Progenitor cell of endocrine pancreas (in vitro differentiated cells): ENCODE measurements around the gene PKN3. TPM values are rescaled to one million over a fixed set of nuclear protein-coding genes. Genes with fewer than 3 reads are reported as not detected.

Experiments used
- DNase-seq: peaks from one replicate; pipeline ENCODE4 v3.0.0; 2021; ENCODE audit warnings: low spot score; ENCODE audit not compliant: unreplicated experiment
- H3K27ac Mint-ChIP-seq: 2 replicates; pipeline ENCODE4 v1.8.0; 2021; ENCODE audit warnings: mild to moderate bottlenecking, moderate library complexity, mixed read lengths
- H3K27me3 Mint-ChIP-seq: 2 replicates; pipeline ENCODE4 v1.8.0; 2021; ENCODE audit warnings: mixed read lengths
- H3K36me3 Mint-ChIP-seq: 2 replicates; pipeline ENCODE4 v1.8.0; 2022; ENCODE audit warnings: mixed read lengths; ENCODE audit not compliant: insufficient read depth
- H3K4me1 Mint-ChIP-seq: 2 replicates; pipeline ENCODE4 v1.8.0; 2021; ENCODE audit warnings: low read depth, mixed read lengths
- H3K4me3 Mint-ChIP-seq: 2 replicates; pipeline ENCODE4 v1.8.0; 2021; ENCODE audit warnings: low read depth, mild to moderate bottlenecking, moderate library complexity, mixed read lengths
- H3K9me3 Mint-ChIP-seq: 2 replicates; pipeline ENCODE4 v1.8.0; 2021; ENCODE audit warnings: low read depth, mixed read lengths
- CTCF ChIP-seq: fragments of 200-600 bp; sonication (generic); IDR thresholded peaks from one replicate; pipeline ENCODE4 v1.5.0; 2021; ENCODE audit warnings: antibody characterized with exemption, mild to moderate bottlenecking; ENCODE audit not compliant: unreplicated experiment
- total RNA-seq: library from RNA; stranded (reverse); gene quantifications from 2 replicates; pipeline ENCODE4 v1.2.1, GENCODE V29; 2021

The PKN3 gene
- total RNA-seq, 1 donor from 2014 or later: 20.2 TPM

GRCh38 chr9:128768606-128769005, 66.3 kb downstream of the PKN3 start:
- Mint-ChIP-seq H3K4me3 (no peak overlapping the region), H3K36me3 (peaks cover 2% of the 10 kb centered on the region), H3K27ac (no peak overlapping the region)

More at GRCh38 chr9:128768606-128769005, 66.3 kb downstream of the PKN3 start:
- TF ChIP-seq CTCF: no peak
- Mint-ChIP-seq H3K4me1 (peaks cover 27% of the 10 kb centered on the region), H3K9me3 (no peaks in the 10 kb centered on the region), H3K27me3 (no peaks in the 10 kb centered on the region)
- no peak for DNase-seq

Other genes starting within 250 kb of the PKN3 start
- 38.6 and 45.0 TPM in 2 replicates for gene ODF2, start 246.5 kb upstream of the PKN3 start, total RNA-seq
- gene GLE1, start 197.8 kb upstream of the PKN3 start, total RNA-seq: 19.0 and 19.6 TPM in 2 replicates
- 448 and 450 TPM in 2 replicates for gene SPTAN1, start 149.9 kb upstream of the PKN3 start, total RNA-seq
- 83.4 and 85.4 TPM in 2 replicates for gene DYNC2I2, start 45.7 kb upstream of the PKN3 start, total RNA-seq
- 563 and 571 TPM in 2 replicates for gene SET, start 13.3 kb upstream of the PKN3 start, total RNA-seq
- gene ZDHHC12, start 21.6 kb downstream of the PKN3 start, total RNA-seq: 33.7 TPM in 2 replicates
- 38.4 and 42.2 TPM in 2 replicates for gene ZER1, start 69.4 kb downstream of the PKN3 start, total RNA-seq
- gene TBC1D13, start 84.8 kb downstream of the PKN3 start, total RNA-seq: 36.1 and 36.2 TPM in 2 replicates
- 14.7 and 18.0 TPM in 2 replicates for gene ENDOG, start 116.0 kb downstream of the PKN3 start, total RNA-seq
- gene SPOUT1, start 127.3 kb downstream of the PKN3 start, total RNA-seq: 47.5 and 57.9 TPM in 2 replicates
- 11.5 and 11.7 TPM in 2 replicates for gene KYAT1, start 179.4 kb downstream of the PKN3 start, total RNA-seq
- gene LRRC8A, start 179.6 kb downstream of the PKN3 start, total RNA-seq: 38.2 and 38.8 TPM in 2 replicates
- gene PHYHD1, start 218.5 kb downstream of the PKN3 start, total RNA-seq: 19.9 and 21.3 TPM in 2 replicates
- gene DOLK, start 245.1 kb downstream of the PKN3 start, total RNA-seq: 15.5 and 16.3 TPM in 2 replicates
- gene NUP188, start 245.2 kb downstream of the PKN3 start, total RNA-seq: 68.3 and 74.8 TPM in 2 replicates